Esophagus squamous epithelium (tissue), 4 donors: ENCODE results near the gene CDK18.

ENCODE experiments used
- POLR2A ChIP-seq, 4 donors: fragments of 450-650 bp; IDR thresholded peaks; one replicate each; pipeline ENCODE4 v1.6.1; 2017; ENCODE audit warnings: antibody characterized with exemption in 4 of 4, mild to moderate bottlenecking in 4 of 4, moderate library complexity in 3 of 4
- TF ChIP-seq, protein P1 (sequence below), 6 experiments: fragments of 450-650 bp in 4 of 6; fragments of 200-600 bp in 2 of 6; sonication (generic) in 2 of 6; IDR thresholded peaks; one replicate each; pipeline ENCODE4 v1.5.1; 2016 to 2019; ENCODE audit warnings: antibody characterized with exemption in 6 of 6, mild to moderate bottlenecking in 4 of 6, moderate library complexity in 4 of 6

DNA sequence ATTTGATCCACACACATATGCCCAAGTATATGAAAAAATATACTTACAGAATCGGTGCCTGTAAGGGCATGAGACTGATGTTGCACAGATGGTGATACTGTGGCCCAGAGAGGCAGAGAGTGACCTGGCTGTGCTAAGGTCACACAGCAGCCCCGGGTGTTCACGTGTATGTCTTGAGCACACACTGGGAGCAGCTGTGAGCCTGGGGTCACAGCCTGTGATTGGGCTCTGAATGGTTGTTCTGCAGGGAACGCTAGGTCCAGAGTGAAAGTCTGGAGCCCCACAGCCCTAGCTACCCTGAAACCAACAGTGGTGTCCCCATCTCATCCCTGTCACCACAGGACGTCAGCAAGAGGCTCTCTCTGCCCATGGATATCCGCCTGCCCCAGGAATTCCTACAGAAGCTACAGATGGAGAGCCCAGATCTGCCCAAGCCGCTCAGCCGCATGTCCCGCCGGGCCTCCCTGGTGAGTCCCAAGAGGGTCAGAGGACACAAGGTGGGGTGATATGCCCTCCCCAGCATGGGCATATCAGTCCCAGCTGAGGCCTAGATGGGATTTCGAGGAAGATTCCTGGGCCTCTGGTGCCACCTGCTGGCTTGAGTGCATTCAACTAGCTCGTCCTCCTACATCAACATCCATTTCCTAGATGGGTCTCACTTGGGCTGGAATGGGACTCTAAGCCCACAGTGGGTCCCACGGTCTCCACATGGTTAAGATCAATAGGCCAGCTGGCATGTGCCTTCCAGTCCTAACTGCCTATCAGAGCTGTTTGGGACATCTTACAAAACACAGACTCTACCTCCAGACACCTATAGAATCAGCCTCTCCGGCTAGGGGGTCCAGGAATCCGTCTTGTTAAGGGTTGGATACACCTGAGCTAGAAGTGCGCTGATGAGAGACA lies 19.7 kb downstream of the CDK18 start:
- TF ChIP-seq, protein P1, sequence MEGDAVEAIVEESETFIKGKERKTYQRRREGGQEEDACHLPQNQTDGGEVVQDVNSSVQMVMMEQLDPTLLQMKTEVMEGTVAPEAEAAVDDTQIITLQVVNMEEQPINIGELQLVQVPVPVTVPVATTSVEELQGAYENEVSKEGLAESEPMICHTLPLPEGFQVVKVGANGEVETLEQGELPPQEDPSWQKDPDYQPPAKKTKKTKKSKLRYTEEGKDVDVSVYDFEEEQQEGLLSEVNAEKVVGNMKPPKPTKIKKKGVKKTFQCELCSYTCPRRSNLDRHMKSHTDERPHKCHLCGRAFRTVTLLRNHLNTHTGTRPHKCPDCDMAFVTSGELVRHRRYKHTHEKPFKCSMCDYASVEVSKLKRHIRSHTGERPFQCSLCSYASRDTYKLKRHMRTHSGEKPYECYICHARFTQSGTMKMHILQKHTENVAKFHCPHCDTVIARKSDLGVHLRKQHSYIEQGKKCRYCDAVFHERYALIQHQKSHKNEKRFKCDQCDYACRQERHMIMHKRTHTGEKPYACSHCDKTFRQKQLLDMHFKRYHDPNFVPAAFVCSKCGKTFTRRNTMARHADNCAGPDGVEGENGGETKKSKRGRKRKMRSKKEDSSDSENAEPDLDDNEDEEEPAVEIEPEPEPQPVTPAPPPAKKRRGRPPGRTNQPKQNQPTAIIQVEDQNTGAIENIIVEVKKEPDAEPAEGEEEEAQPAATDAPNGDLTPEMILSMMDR (IDR thresholded peaks at IDR 0.05): peak; percentile 43 to 84 (median 72)
- TF ChIP-seq POLR2A (IDR thresholded peaks at IDR 0.05): no peak
